ENCODE data around the gene STAMBPL1.

Gene STAMBPL1

GRCh38 chr10:88858491-88858890, 21.6 kb upstream of the STAMBPL1 start:
- DNase-seq: no peak
- in situ Hi-C loops (cut with HindIII; ENCODE audit: low pct_ligation_motif_present, low sequenced_read_pairs): no loop called here
- H3K36me3 ChIP-seq (replicated peaks): no peaks in the 10 kb centered on the region
- H3K27me3 ChIP-seq (replicated peaks): no peaks in the 10 kb centered on the region
- H3K27ac ChIP-seq: no peak overlapping the region
- no peak for TF ChIP-seq CTCF (IDR thresholded peaks at IDR 0.05; ENCODE audit: low read depth, low read length, missing control alignments)
- H3K4me3 ChIP-seq (ENCODE audit: low read depth, low read length): no peak overlapping the region

- DNase-seq: no peak
- no peak for TF ChIP-seq CTCF (IDR thresholded peaks at IDR 0.05; ENCODE audit: low read depth, low read length, missing control alignments)
- Histone ChIP-seq H3K27ac (no peak overlapping the region), H3K4me3 (ENCODE audit: low read depth, low read length) (no peak overlapping the region), H3K27me3 (replicated peaks) (no peaks in the 10 kb centered on the region), H3K36me3 (replicated peaks) (no peaks in the 10 kb centered on the region)
- in situ Hi-C loops (cut with HindIII; ENCODE audit: low pct_ligation_motif_present, low sequenced_read_pairs): no loop called here
Measured at GRCh38 chr10:88861036-88861435, 19.0 kb upstream of the STAMBPL1 start.

- Histone ChIP-seq H3K4me3 (ENCODE audit: low read depth, low read length) (no peak overlapping the region), H3K27me3 (replicated peaks) (no peaks in the 10 kb centered on the region), H3K27ac (no peak overlapping the region), H3K36me3 (replicated peaks) (no peaks in the 10 kb centered on the region)
- in situ Hi-C loops (cut with HindIII; ENCODE audit: low pct_ligation_motif_present, low sequenced_read_pairs): no loop called here
- no peak for DNase-seq
- peak; percentile 22 for TF ChIP-seq CTCF (IDR thresholded peaks at IDR 0.05; ENCODE audit: low read depth, low read length, missing control alignments)
Measured at GRCh38 chr10:88865281-88865876, 14.7 kb upstream of the STAMBPL1 start.

- no peak for DNase-seq
- Histone ChIP-seq H3K36me3 (replicated peaks) (no peaks in the 10 kb centered on the region), H3K27me3 (replicated peaks) (no peaks in the 10 kb centered on the region), H3K27ac (no peak overlapping the region), H3K4me3 (ENCODE audit: low read depth, low read length) (no peak overlapping the region)
- TF ChIP-seq CTCF (IDR thresholded peaks at IDR 0.05; ENCODE audit: low read depth, low read length, missing control alignments): no peak
- in situ Hi-C loops (cut with HindIII; ENCODE audit: low pct_ligation_motif_present, low sequenced_read_pairs): no loop called here
Measured at GRCh38 chr10:88866454-88866853, 13.6 kb upstream of the STAMBPL1 start.

- no peaks in the 10 kb centered on the region for H3K27me3 ChIP-seq (replicated peaks)
- DNase-seq: no peak
- in situ Hi-C loops (cut with HindIII; ENCODE audit: low pct_ligation_motif_present, low sequenced_read_pairs): no loop called here
- TF ChIP-seq CTCF (IDR thresholded peaks at IDR 0.05; ENCODE audit: low read depth, low read length, missing control alignments): no peak
- H3K4me3 ChIP-seq (ENCODE audit: low read depth, low read length): no peak overlapping the region
- no peaks in the 10 kb centered on the region for H3K36me3 ChIP-seq (replicated peaks)
- H3K27ac ChIP-seq: no peak overlapping the region
Measured at GRCh38 chr10:88870089-88870488, 10.0 kb upstream of the STAMBPL1 start.

- Histone ChIP-seq H3K36me3 (replicated peaks) (no peaks in the 10 kb centered on the region), H3K4me3 (ENCODE audit: low read depth, low read length) (no peak overlapping the region), H3K27ac (no peak overlapping the region), H3K27me3 (replicated peaks) (no peaks in the 10 kb centered on the region)
- no peak for DNase-seq
- TF ChIP-seq CTCF (IDR thresholded peaks at IDR 0.05; ENCODE audit: low read depth, low read length, missing control alignments): no peak
- in situ Hi-C loops (cut with HindIII; ENCODE audit: low pct_ligation_motif_present, low sequenced_read_pairs): no loop called here
Measured at GRCh38 chr10:88873757-88874156, 6.3 kb upstream of the STAMBPL1 start.

Data from brain microvascular endothelial cell (primary cell).